Measurements from ENCODE around the gene LKAAEAR1.

Gene LKAAEAR1

DNA sequence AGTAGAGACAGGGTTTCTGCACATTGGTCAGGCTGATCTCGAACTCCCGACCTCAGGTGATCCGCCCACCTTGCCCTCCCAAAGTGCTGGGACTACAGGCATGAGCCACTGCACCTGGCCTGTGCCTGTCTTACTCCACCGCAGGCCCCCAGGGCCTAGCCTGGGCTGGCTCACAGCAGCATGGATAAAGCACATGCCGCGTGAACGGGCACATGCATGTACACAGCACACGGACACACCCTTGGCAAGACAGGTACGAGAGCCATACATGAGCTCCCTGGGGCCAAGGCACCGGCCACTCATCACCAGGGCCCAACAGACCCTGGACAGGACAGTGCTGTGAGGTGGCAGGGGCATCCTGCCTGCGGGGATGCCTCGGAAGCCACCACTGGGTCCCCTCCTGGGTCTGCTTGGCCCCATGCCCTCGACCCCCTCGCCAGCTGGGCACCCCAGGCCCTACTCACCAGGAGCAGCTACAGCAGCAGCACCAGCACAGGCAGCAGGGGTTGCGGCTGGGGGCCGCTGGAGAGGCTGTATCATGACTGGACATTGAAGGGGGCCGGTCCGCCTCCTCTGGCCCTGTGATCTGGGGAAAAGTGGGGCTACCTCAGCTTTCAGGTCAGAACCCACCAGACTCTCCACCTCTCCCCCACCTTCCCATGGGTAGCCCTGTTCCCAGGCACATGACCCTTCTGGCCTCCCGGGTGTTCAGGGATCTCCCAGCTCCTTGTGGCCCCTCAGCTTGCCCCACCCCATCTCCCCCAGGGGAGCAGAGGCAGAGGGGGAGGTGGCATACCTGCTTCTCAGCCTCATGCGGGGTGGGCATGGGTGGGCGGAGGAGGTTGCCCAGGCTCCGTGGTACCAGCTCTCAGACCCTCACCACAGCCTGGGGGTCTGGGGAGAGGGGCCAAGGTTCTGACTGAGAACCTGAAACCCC is 7.9 kb downstream of the LKAAEAR1 start:
- Mint-ChIP-seq H3K36me3 (ENCODE audit: insufficient read depth) (peaks cover 42% of the 10 kb centered on the region), H3K4me3 (peak overlapping the region; percentile 92 to 95), H3K9me3 (no peaks in the 10 kb centered on the region), H3K27ac (peak overlapping the region; percentile 87 to 90), H3K27me3 (no peaks in the 10 kb centered on the region), H3K4me1 (ENCODE audit: low read depth in 2 of 2) (peaks cover 17 to 39% of the 10 kb centered on the region in 2 donors)
- DNase-seq = no peak
- ATAC-seq (replicated peaks) = no peak

GRCh38 chr20:64075556-64075955 is 8.6 kb downstream of the LKAAEAR1 start:
- H3K4me3 Mint-ChIP-seq = peak overlapping the region in 1 of 2 donors; percentile 95
- peaks cover 47% of the 10 kb centered on the region for H3K36me3 Mint-ChIP-seq (ENCODE audit: insufficient read depth)
- peak overlapping the region in 1 of 2 donors; percentile 90 for H3K27ac Mint-ChIP-seq
- H3K9me3 Mint-ChIP-seq = no peaks in the 10 kb centered on the region
- H3K4me1 Mint-ChIP-seq (ENCODE audit: low read depth in 2 of 2) = peaks cover 12 to 38% of the 10 kb centered on the region in 2 donors
- DNase-seq = no peak
- no peak for ATAC-seq (replicated peaks)
- H3K27me3 Mint-ChIP-seq = no peaks in the 10 kb centered on the region

- ATAC-seq (replicated peaks) (no peak), DNase-seq (no peak)
- H3K9me3 Mint-ChIP-seq = no peaks in the 10 kb centered on the region
- no peak overlapping the region for H3K4me3 Mint-ChIP-seq
- peaks cover 9 to 33% of the 10 kb centered on the region in 2 donors for H3K4me1 Mint-ChIP-seq (ENCODE audit: low read depth in 2 of 2)
- no peaks in the 10 kb centered on the region for H3K27me3 Mint-ChIP-seq
- peaks cover 42% of the 10 kb centered on the region for H3K36me3 Mint-ChIP-seq (ENCODE audit: insufficient read depth)
- no peak overlapping the region for H3K27ac Mint-ChIP-seq
Observed at GRCh38 chr20:64074963-64075362, 9.2 kb downstream of the LKAAEAR1 start.

DNA sequence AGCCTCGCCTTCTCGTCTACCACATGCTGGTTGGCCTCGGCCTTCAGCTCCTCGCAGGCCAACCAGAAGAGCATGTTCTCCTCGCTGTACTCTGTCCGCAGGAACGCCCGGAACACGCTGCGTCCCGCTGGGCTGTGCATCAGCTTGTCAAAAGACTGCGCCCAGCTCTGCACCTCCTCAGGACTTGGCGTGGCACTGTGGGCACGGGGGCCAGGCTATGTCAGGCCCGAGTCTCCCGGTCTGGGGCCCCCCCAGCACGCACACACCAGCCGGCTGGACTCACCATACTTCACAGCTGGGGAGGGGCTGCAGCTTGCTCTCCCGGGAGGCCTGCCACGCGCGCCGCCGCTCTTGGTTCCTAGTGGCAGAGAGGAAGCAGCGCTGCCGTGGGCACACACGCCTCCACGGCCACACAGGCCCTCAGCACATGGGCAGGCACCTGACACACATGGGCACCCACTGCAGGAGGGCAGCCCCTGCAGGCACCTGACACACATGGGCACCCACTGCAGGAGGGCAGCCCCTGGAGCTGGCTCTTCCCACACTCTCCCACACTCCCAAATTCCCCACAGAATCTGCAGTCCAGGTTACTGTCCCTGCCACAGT is 9.9 kb downstream of the LKAAEAR1 start:
- Mint-ChIP-seq H3K27me3 (no peaks in the 10 kb centered on the region), H3K4me3 (no peak overlapping the region), H3K27ac (no peak overlapping the region), H3K36me3 (ENCODE audit: insufficient read depth) (peaks cover 41% of the 10 kb centered on the region), H3K9me3 (no peaks in the 10 kb centered on the region), H3K4me1 (ENCODE audit: low read depth in 2 of 2) (peaks cover 9 to 33% of the 10 kb centered on the region in 2 donors)
- DNase-seq (no peak), ATAC-seq (replicated peaks) (no peak)

- DNase-seq (no peak), ATAC-seq (replicated peaks) (no peak)
- Mint-ChIP-seq H3K27me3 (no peaks in the 10 kb centered on the region), H3K9me3 (no peaks in the 10 kb centered on the region), H3K27ac (no peak overlapping the region), H3K36me3 (ENCODE audit: insufficient read depth) (peaks cover 40% of the 10 kb centered on the region), H3K4me1 (ENCODE audit: low read depth in 2 of 2) (peaks cover 9 to 29% of the 10 kb centered on the region in 2 donors), H3K4me3 (no peak overlapping the region)
Observed at GRCh38 chr20:64073476-64074183, 10.6 kb downstream of the LKAAEAR1 start.

DNA sequence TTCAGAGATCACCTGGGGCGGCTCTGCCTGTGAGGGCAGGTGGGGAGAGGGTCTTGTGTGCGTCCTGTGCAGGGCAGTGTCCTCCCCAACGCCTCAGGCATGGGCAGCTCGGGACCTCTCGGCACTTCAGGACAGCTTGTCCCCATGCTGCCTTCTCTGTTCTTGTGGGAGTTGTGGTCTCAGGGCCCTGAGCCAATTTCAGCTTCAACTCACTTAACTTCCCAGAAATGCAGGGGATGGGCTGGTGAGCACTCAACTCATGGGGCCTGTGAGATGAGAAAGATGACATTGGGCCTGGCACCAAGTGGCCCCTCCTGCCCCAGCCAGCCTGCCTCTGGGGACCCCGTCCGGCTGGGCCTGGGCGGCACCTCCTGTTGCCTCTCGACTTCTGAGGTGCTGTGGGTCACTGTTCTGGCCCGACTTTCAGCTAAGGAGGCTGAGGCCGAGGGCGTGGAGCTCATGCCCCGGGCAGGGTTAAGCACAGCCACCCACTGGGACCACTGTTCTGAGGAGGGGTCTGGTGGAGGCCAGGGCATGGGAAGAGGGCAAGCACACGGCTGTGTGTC is 11.6 kb downstream of the LKAAEAR1 start:
- H3K9me3 Mint-ChIP-seq = no peaks in the 10 kb centered on the region
- H3K4me3 Mint-ChIP-seq = no peak overlapping the region
- peak overlapping the region in 1 of 2 donors; percentile 82 for H3K27ac Mint-ChIP-seq
- DNase-seq = no peak
- no peak for ATAC-seq (replicated peaks)
- peaks cover 34% of the 10 kb centered on the region for H3K36me3 Mint-ChIP-seq (ENCODE audit: insufficient read depth)
- H3K4me1 Mint-ChIP-seq (ENCODE audit: low read depth in 2 of 2) = peaks cover 9 to 27% of the 10 kb centered on the region in 2 donors
- H3K27me3 Mint-ChIP-seq = no peaks in the 10 kb centered on the region

- H3K27ac Mint-ChIP-seq = peak overlapping the region in 1 of 2 donors; percentile 82
- no peaks in the 10 kb centered on the region for H3K27me3 Mint-ChIP-seq
- DNase-seq (no peak), ATAC-seq (replicated peaks) (no peak)
- peaks cover 12 to 29% of the 10 kb centered on the region in 2 donors for H3K4me1 Mint-ChIP-seq (ENCODE audit: low read depth in 2 of 2)
- no peaks in the 10 kb centered on the region for H3K9me3 Mint-ChIP-seq
- no peak overlapping the region for H3K4me3 Mint-ChIP-seq
- peaks cover 33% of the 10 kb centered on the region for H3K36me3 Mint-ChIP-seq (ENCODE audit: insufficient read depth)
Observed at GRCh38 chr20:64071341-64072332, 12.6 kb downstream of the LKAAEAR1 start.

DNA sequence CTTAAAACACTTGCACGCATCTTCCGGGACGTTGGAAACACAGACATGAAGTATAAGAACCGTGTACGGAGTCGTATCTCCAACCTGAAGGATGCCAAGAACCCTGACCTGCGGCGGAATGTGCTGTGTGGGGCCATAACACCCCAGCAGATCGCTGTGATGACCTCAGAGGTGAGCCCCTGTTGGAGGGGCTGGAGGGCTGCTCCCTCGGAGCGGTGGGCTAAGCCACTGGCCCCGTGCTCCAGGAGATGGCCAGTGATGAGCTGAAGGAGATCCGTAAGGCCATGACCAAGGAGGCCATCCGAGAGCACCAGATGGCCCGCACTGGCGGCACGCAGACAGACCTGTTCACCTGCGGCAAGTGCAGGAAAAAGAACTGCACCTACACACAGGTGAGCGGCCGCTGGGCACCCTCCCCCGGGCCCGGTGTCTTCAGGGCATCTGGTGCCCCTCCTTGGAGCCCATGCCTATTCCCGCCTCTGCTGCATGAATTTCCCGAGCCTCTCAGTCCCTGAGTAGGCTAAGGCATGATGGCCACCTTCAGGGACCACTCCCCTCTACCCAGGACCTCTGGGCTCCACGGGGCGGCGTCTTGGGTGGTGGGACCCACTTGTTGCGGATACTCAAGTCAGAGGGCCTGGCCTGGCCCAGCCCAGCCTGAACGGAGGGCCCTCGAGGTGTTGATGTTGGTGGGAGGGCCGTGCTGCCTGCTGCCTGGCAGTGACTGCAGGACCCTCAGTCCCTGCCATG is 13.8 kb downstream of the LKAAEAR1 start:
- Mint-ChIP-seq H3K27ac (no peak overlapping the region), H3K4me1 (ENCODE audit: low read depth in 2 of 2) (peaks cover 23 to 37% of the 10 kb centered on the region in 2 donors), H3K36me3 (ENCODE audit: insufficient read depth) (peaks cover 31% of the 10 kb centered on the region), H3K27me3 (no peaks in the 10 kb centered on the region), H3K9me3 (no peaks in the 10 kb centered on the region), H3K4me3 (no peak overlapping the region)
- DNase-seq (no peak), ATAC-seq (replicated peaks) (no peak)

GRCh38 chr20:64069614-64070243 is 14.5 kb downstream of the LKAAEAR1 start:
- ATAC-seq (replicated peaks) = no peak
- Mint-ChIP-seq H3K27ac (no peak overlapping the region), H3K27me3 (no peaks in the 10 kb centered on the region), H3K4me3 (no peak overlapping the region), H3K9me3 (no peaks in the 10 kb centered on the region), H3K4me1 (ENCODE audit: low read depth in 2 of 2) (peaks cover 27 to 37% of the 10 kb centered on the region in 2 donors), H3K36me3 (ENCODE audit: insufficient read depth) (peaks cover 27% of the 10 kb centered on the region)
- no peak for DNase-seq

- no peak for ATAC-seq (replicated peaks)
- Mint-ChIP-seq H3K27ac (no peak overlapping the region), H3K4me1 (ENCODE audit: low read depth in 2 of 2) (peaks cover 27 to 42% of the 10 kb centered on the region in 2 donors), H3K27me3 (no peaks in the 10 kb centered on the region), H3K36me3 (ENCODE audit: insufficient read depth) (peaks cover 28% of the 10 kb centered on the region), H3K9me3 (no peaks in the 10 kb centered on the region), H3K4me3 (no peak overlapping the region)
- DNase-seq = no peak
Observed at GRCh38 chr20:64069209-64069613, 15.0 kb downstream of the LKAAEAR1 start.

GRCh38 chr20:64068386-64069208 is 15.6 kb downstream of the LKAAEAR1 start:
- DNase-seq (no peak), ATAC-seq (replicated peaks) (no peak)
- H3K27me3 Mint-ChIP-seq = no peaks in the 10 kb centered on the region
- no peaks in the 10 kb centered on the region for H3K9me3 Mint-ChIP-seq
- peaks cover 33 to 49% of the 10 kb centered on the region in 2 donors for H3K4me1 Mint-ChIP-seq (ENCODE audit: low read depth in 2 of 2)
- peaks cover 24% of the 10 kb centered on the region for H3K36me3 Mint-ChIP-seq (ENCODE audit: insufficient read depth)
- no peak overlapping the region for H3K27ac Mint-ChIP-seq
- no peak overlapping the region for H3K4me3 Mint-ChIP-seq
